GM23248 (cell line): ENCODE results near the gene IFT27. TPM values are rescaled to one million over a fixed set of nuclear protein-coding genes. Genes with fewer than 3 reads are reported as not detected.

Experiments
- DNase-seq: peaks from one replicate; pipeline ENCODE4 v3.0.0-alpha.2; 2015
- H2AFZ ChIP-seq: fragments of 200-600 bp; sonication (generic); 2 replicates; pipeline ENCODE4 v1.6.1; 2016; ENCODE audit warnings: antibody characterized with exemption
- H3F3A ChIP-seq: fragments of 200-600 bp; sonication (generic); 2 replicates; pipeline ENCODE4 v1.6.1; 2016; ENCODE audit warnings: mild to moderate bottlenecking, antibody characterized with exemption, mixed run types; ENCODE audit not compliant: insufficient read depth
- H3K27ac ChIP-seq: fragments of 200-600 bp; sonication (generic); 2 replicates; pipeline ENCODE4 v1.5.1; 2016; ENCODE audit warnings: mild to moderate bottlenecking
- H3K27me3 ChIP-seq: fragments of 200-600 bp; sonication (generic); replicated peaks from 2 replicates; pipeline ENCODE4 v1.6.1; 2016; ENCODE audit warnings: mild to moderate bottlenecking; ENCODE audit not compliant: insufficient read depth
- H3K36me3 ChIP-seq: fragments of 200-600 bp; sonication (generic); 2 replicates; pipeline ENCODE4 v1.6.1; 2016; ENCODE audit warnings: low read depth, mild to moderate bottlenecking
- H3K4me1 ChIP-seq: fragments of 200-600 bp; sonication (generic); 2 replicates; pipeline ENCODE4 v1.6.1; 2016; ENCODE audit warnings: mild to moderate bottlenecking; ENCODE audit not compliant: insufficient read depth
- H3K4me2 ChIP-seq: fragments of 200-600 bp; sonication (generic); one replicate; pipeline ENCODE4 v1.6.1; 2016; ENCODE audit warnings: mild to moderate bottlenecking; ENCODE audit not compliant: unreplicated experiment
- H3K4me3 ChIP-seq: fragments of 200-600 bp; sonication (generic); 2 replicates; pipeline ENCODE4 v1.5.1; 2016; ENCODE audit warnings: mild to moderate bottlenecking
- H3K79me2 ChIP-seq: fragments of 200-600 bp; sonication (generic); 2 replicates; pipeline ENCODE4 v1.6.1; 2016; ENCODE audit warnings: mild to moderate bottlenecking; ENCODE audit not compliant: insufficient read depth
- H3K9ac ChIP-seq: fragments of 200-600 bp; sonication (generic); 2 replicates; pipeline ENCODE4 v1.6.1; 2016; ENCODE audit warnings: mild to moderate bottlenecking
- H3K9me2 ChIP-seq: fragments of 200-600 bp; sonication (generic); 2 replicates; pipeline ENCODE4 v1.6.1; 2016; ENCODE audit warnings: mixed run types, mild to moderate bottlenecking, moderate library complexity; ENCODE audit not compliant: insufficient read depth
- H3K9me3 ChIP-seq: fragments of 200-600 bp; sonication (generic); one replicate; pipeline ENCODE4 v1.6.1; 2017; ENCODE audit warnings: low read depth
- H4K20me1 ChIP-seq: fragments of 200-600 bp; sonication (generic); 2 replicates; pipeline ENCODE4 v1.6.0; 2016; ENCODE audit not compliant: insufficient read depth
- EZH2 ChIP-seq: fragments of 200-600 bp; sonication (generic); IDR thresholded peaks from 2 replicates; pipeline ENCODE4 v1.6.1; 2018; ENCODE audit warnings: antibody characterized with exemption, mild to moderate bottlenecking; ENCODE audit not compliant: insufficient read depth, poor library complexity, severe bottlenecking
- EZH2phosphoT487 ChIP-seq: fragments of 200-600 bp; sonication (generic); IDR thresholded peaks from 2 replicates; pipeline ENCODE4 v1.6.1; 2018; ENCODE audit warnings: antibody characterized with exemption, moderate library complexity, mild to moderate bottlenecking, low read depth; ENCODE audit not compliant: insufficient read depth
- WGBS, 2 experiments: methylation state at CpG; one replicate each; pipeline ENCODE4 v1.1.6; 2015 to 2017; ENCODE audit warnings: low lambda C conversion rate in 2 of 2, low coverage in 1 of 2; ENCODE audit errors: missing lambda C conversion rate in 2 of 2; 5-methylcytosine and 5-hydroxymethylcytosine counted together
- in situ Hi-C: fragments of 300-500 bp; cut with MboI; formaldehyde crosslinking; loops from 2 replicates; pipeline ENCODE4 v1.15.0; 2020
- polyA plus RNA-seq: library from polyadenylated mRNA; unstranded; fragments of >200 nt; fragmentation: Nextera tagmentation; extraction: Ambion mirVana; gene quantifications from 2 replicates; pipeline ENCODE4 v1.2.1, GENCODE V29; 2016
- total RNA-seq: library from RNA; depleted of rRNA; stranded (reverse); fragments of >200 nt; shearing (Covaris generic); gene quantifications from 2 replicates; pipeline ENCODE4 v1.2.3, GENCODE V29; 2014

IFT27 gene
- total and polyA plus RNA-seq, 2 experiments from 2014 or later: 10.1 to 28.8 TPM

DNA sequence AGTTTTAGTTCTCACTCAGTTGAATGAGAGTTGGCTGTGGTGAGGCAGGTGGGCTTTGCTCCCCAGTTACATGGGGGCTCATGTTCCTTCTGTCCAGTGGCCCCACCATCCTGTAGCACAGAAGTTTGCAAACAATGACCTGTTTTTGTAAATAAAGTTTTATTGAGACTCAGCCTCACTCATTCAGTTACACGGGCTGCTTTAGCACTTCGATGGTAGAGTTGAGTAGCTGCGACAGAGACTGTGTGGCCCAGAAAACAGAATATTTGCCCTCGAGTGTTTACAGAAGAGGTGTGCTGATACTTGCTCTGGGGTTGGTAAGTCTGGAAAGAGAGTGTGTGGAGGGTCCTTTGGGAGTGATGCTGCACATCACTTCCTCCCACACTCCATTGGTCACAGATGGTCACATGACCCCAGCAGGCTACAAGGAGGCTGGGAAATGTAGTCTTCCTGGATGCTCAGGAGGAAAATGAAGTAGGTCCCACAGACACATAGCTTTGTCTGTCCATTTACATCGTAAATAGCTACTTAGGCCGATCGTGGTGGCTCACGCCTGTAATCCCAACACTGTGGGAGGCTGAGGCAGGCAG, 34.6 kb downstream of the IFT27 start:
- H3K4me1 ChIP-seq: no peaks in the 10 kb centered on the region
- H3K9me2 ChIP-seq: no peaks in the 10 kb centered on the region
- H3K27me3 ChIP-seq: peaks cover 24% of the 10 kb centered on the region
- in situ Hi-C loops: no loop called here
- no peak overlapping the region for H3K4me2 ChIP-seq
- WGBS, 2 experiments: 41 to 51% methylated on average over 8 of the region's 8 CpGs
- no peaks in the 10 kb centered on the region for H3K79me2 ChIP-seq
- peak; percentile 24 for DNase-seq
- H3K36me3 ChIP-seq: no peaks in the 10 kb centered on the region
- TF ChIP-seq EZH2phosphoT487 (no peak), EZH2 (no peak)
- H3K9me3 ChIP-seq: no peaks in the 10 kb centered on the region
- no peak overlapping the region for H3K9ac ChIP-seq
- H3K4me3 ChIP-seq: no peak overlapping the region
- no peaks in the 10 kb centered on the region for H3F3A ChIP-seq
- H4K20me1 ChIP-seq: no peaks in the 10 kb centered on the region
- no peak overlapping the region for H3K27ac ChIP-seq
- no peak overlapping the region for H2AFZ ChIP-seq

DNA sequence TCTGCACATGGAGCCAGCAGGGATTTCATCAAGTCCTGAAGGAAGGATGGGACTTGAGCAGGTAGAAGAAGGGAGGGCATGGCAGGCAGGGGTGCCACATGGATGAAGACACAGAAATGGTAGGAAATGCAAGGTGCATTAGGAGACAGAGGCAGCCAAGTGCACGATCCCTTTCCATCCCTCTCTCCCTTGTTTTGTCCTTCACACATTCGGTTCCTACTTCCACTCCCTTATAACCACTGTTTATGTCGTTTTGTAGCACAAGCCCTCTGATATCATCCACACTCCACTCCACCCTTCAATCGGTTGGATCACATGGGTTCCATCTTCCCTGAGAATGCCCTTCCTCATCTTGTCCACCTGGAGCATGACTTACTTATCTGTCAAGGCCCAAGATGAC, 35.2 kb downstream of the IFT27 start:
- no peaks in the 10 kb centered on the region for H3K9me2 ChIP-seq
- H3F3A ChIP-seq: no peaks in the 10 kb centered on the region
- H3K9ac ChIP-seq: no peak overlapping the region
- H2AFZ ChIP-seq: no peak overlapping the region
- no peaks in the 10 kb centered on the region for H3K4me1 ChIP-seq
- no peak overlapping the region for H3K4me3 ChIP-seq
- no peak overlapping the region for H3K27ac ChIP-seq
- no peaks in the 10 kb centered on the region for H3K9me3 ChIP-seq
- in situ Hi-C loops: no loop called here
- 22 to 27% methylated on average over 4 of the region's 4 CpGs for WGBS, 2 experiments
- no peaks in the 10 kb centered on the region for H3K79me2 ChIP-seq
- H4K20me1 ChIP-seq: no peaks in the 10 kb centered on the region
- no peaks in the 10 kb centered on the region for H3K36me3 ChIP-seq
- no peak for DNase-seq
- no peak overlapping the region for H3K4me2 ChIP-seq
- peaks cover 23% of the 10 kb centered on the region for H3K27me3 ChIP-seq
- TF ChIP-seq EZH2phosphoT487: no peak
- no peak for TF ChIP-seq EZH2

DNA sequence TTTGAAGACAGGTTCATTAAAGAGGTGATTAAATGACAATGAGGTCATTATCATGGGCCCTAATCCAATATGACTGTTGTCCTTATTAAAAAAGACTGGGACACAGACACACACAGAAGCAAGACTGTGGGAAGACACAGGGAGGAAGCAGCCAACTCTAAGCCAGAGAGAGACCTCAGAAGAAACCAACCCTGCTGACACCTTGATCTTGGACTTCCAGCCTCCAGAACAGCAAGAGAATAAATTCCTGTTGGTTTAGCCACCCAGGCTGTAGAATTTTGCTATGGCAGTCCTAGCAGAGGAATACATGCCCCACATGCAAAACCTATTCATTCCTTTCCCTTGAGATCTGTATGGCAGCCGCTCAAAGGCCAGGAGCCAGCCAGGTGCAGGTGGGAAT, 36.7 kb downstream of the IFT27 start:
- Histone ChIP-seq H3F3A (0 out of 2 replicates have a peak, but pooled peaks cover 9% of the 10 kb centered on the region), H3K9me3 (no peaks in the 10 kb centered on the region), H4K20me1 (no peaks in the 10 kb centered on the region), H3K36me3 (no peaks in the 10 kb centered on the region), H3K4me1 (no peaks in the 10 kb centered on the region), H3K4me3 (no peak overlapping the region), H3K9ac (no peak overlapping the region), H3K27ac (no peak overlapping the region), H3K4me2 (no peak overlapping the region), H3K9me2 (no peaks in the 10 kb centered on the region), H3K27me3 (peaks cover 21% of the 10 kb centered on the region), H3K79me2 (no peaks in the 10 kb centered on the region), H2AFZ (no peak overlapping the region)
- TF ChIP-seq EZH2phosphoT487: no peak
- TF ChIP-seq EZH2: no peak
- in situ Hi-C loops: no loop called here
- no peak for DNase-seq
- WGBS, 2 experiments: 14 to 25% methylated on average over 1 of the region's 1 CpG

DNA sequence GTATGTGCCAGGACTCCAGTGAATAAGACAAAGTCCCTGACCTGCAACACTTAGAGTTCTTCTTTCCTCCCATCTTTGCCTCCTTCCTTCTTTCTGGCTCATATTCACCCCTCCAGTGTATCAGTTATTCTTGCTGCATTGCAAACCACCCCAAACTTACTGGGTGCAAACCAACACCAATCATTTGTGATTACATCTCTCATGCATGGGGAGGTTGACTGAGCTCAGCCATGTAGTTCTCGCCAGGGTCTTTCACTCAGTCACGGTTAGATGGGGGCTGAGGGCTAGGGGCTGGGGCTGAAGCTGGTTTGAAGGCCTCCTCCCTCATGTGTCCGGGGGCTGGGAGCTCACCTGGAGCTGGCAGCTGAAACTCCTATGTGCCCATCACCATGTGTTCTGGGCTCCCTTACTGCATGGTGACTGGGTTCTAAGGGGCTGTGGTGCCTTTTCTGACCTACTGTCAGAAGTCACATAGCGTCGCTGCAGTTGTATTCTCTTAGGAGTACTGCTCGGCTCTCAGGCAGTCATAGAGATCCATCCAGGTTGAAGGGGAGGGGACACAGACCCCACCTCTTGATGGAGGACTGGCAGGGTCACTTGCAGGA, 37.4 kb downstream of the IFT27 start:
- H3K27me3 ChIP-seq: peaks cover 21% of the 10 kb centered on the region
- DNase-seq: no peak
- WGBS, 2 experiments: 54% methylated on average over 6 of the region's 6 CpGs

More for the DNA sequence above, 37.4 kb downstream of the IFT27 start:
- Histone ChIP-seq H3K79me2 (no peaks in the 10 kb centered on the region), H3K27ac (no peak overlapping the region), H3K9ac (no peak overlapping the region), H3K36me3 (no peaks in the 10 kb centered on the region), H4K20me1 (no peaks in the 10 kb centered on the region), H3K4me3 (no peak overlapping the region), H3K9me2 (no peaks in the 10 kb centered on the region), H3F3A (0 out of 2 replicates have a peak, but pooled peaks cover 9% of the 10 kb centered on the region), H3K4me2 (no peak overlapping the region), H2AFZ (no peak overlapping the region), H3K4me1 (0 out of 2 replicates have a peak, but pooled peaks cover 3% of the 10 kb centered on the region), H3K9me3 (no peaks in the 10 kb centered on the region)
- TF ChIP-seq EZH2 (no peak), EZH2phosphoT487 (no peak)
- in situ Hi-C loops: no loop called here
